Renal cortical epithelial cell (primary cell): ENCODE results near the gene AIF1L. TPM values are rescaled to one million over a fixed set of nuclear protein-coding genes. Genes with fewer than 3 reads are reported as not detected.
A peak's percentile ranks its signal among the peaks of the same experiment; 100 is the strongest.

Source experiments
- DNase-seq: peaks from one replicate; pipeline ENCODE4 v3.0.0-alpha.2; 2011; ENCODE audit warnings: low read depth
- total RNA-seq: library from RNA; depleted of rRNA; stranded (reverse); fragments of >200 nt; gene quantifications from 2 replicates; pipeline ENCODE4 v1.2.3, GENCODE V29; 2014

The AIF1L gene
- total RNA-seq, 1 donor from 2014 or later, result 450 TPM

- no peak for DNase-seq
These were observed 17.6 kb upstream of the AIF1L start for GRCh38 chr9:131078427-131079366.

GRCh38 chr9:131080589-131080988 lies 15.7 kb upstream of the AIF1L start:
- DNase-seq, result peak; percentile 49

GRCh38 chr9:131081868-131082267 lies 14.5 kb upstream of the AIF1L start:
- no peak for DNase-seq

DNA sequence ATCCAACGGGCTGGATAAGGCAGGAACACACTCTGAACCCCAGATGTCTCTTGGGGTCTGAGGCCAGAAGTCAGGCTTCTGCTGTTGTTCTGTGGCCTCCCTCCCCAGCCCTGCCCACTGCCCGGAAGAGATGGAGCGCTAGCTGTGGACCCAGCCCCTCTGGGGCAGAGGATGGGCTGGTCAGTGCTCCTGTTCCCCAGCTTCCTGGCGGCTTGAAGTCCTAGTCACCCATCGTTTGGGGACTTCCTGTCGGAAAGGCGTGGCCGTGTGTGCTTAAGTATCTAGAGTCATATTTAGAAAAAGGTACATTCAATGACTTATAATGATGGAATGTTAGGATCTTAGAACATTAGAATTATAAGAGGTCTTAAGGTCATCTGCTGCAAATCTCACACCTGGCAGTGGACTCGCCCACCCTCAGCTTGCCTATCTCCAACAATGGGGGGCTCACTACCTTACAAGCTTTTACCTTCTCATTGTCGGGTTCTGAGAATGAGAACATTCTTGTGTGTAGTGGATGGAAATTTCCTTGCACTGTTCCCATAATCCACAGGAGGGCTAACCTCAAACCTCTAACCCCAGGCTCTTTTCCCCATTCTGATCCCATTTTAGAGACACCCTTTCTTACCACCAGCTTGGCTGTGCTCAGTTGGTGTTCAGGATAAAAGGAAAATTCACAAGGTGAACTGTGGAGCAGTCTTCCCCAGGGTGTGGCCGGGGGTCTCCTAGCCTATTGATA lies 13.4 kb upstream of the AIF1L start:
- DNase-seq, result no peak

DNA sequence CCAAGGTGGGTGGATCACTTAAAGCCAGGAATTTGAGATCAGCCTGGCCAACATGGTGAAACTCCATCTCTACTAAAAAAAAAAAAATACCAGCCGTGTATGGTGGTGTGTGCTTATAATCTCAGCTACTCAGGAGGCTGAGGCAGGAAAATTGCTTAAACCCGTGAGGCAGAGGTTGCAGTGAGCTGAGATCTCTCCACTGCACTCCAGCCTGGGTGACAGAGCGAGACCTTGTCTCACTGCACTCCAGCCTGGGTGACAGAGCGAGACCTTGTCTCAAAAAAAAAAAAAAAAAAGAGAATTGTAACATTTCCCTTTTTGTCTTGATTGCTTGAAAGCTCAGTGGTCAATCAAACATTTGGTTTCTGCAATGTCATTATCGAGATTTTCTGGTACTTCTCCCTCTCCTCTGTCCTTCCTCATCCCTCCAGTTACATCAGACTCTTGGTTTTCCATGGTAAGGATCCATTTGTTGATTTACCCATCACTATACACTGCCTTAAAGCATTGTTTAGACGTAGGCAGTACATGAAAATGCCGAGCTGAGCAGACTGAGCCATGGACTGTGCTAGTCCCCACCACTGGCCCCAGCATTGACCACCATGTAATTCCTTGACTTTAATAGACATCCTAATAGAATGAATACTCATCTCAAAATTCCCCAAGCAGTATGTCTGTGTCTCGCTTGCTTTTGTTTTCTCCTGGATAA lies 11.5 kb upstream of the AIF1L start:
- DNase-seq, result no peak

GRCh38 chr9:131085370-131086122 lies 10.8 kb upstream of the AIF1L start:
- DNase-seq, result no peak

DNA sequence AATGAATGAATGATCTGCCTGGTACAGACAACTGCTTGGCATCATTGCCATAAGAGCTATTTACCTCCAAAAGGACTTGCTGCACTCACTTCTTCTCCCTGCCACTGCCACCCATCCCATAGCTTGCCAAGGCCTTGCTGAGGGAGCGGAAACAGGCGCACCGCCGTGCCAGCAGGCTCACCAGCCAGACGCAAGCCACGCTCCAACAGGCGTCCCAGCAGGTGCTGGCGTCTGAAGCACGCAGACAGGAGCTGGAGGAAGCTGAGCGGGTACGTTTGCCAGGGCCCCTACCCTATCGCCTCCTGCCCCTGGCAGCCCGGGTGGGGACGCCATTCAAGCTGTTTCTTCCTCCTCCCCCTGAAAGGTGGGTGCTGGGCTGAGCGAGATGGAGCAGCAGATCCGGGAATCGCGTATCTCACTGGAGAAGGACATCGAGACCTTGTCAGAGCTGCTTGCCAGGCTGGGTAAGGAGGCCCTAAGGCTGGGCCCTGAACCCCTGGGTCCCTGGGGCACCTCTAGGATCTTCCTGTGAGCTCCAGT lies 8.9 kb upstream of the AIF1L start:
- no peak for DNase-seq

GRCh38 chr9:131090025-131090787 lies 6.1 kb upstream of the AIF1L start:
- no peak for DNase-seq

GRCh38 chr9:131091352-131091992 lies 4.9 kb upstream of the AIF1L start:
- DNase-seq, result no peak

DNA sequence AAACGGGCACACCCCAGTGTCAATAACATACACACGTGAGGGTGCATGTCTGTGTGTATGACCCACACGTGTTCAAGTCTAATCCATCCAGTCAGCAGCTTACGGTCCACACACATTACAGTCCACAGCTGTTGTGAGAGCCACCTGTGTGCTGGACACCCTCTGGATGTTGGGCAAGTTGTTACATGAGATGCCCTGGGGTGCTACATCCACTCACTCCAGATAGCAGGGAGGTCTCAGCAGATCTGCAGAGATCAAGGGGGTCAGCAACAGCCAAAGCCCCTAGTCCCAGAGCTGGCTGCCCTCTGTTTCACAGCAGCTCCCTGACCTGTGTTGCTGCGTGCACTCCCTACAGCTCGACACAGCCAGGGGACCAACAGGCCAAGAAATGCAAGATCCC lies 4.3 kb upstream of the AIF1L start:
- DNase-seq, result no peak

DNA sequence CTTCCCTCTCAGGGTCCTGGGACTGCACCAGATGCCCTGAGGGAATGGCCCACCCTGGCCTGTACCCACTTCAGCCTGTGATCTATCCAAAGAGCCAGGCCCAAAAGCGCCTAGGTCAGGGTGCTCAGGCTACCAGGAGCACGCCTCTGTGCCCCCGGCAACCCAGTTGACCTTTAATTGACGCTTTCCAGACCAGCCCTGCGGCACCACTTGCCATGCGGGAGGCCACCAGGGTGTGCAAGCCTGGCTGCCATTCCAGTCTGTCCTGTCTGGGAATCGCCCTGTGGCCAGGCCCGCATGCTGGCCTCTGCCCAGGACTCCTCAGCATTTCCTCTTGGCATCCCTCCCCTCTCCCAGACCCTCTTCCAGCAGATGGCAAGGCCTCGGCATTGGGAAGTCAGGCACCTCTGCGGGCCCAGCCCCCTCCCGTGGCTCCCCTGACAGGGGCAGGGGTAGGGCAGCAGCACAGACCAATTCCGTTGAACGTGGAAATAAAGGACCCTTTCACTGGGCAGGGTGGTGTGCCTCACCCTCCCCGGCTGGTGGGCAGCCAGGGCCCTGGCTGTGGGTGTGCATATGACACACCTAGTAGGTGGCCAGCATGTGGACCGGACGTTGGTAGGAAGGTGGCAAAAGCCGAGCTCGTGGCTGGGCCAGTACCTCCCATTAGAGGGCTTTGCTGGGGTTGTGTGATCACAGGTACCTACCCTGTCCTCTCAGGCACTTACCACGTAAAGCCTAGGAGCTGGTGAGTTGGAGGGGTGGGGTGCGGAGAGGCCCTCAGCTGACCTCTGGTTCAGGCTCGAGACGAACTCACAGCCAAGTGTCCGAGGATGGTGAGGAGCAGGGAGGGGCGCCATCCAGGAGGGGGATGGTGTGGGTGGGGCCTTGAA lies 3.5 kb upstream of the AIF1L start:
- DNase-seq, result no peak

DNA sequence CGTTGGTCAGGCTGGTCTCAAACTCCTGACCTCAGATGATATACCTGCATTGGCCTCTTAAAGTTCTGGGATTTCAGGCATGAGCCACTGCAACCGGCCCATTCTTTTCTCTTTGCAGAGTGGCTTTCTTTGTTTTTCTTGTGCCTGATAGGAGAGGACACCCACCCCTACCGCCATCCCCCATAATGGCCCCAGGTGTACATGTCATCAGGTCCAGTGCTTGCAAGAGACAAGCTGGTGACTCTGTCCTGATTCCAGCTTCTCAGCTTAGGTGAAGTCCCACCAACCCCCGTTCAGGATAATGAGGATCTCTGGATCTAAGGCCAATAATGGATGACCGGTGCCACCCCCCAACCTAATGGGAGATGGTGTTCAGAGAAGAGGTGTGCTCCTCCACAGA lies 2.3 kb upstream of the AIF1L start:
- DNase-seq, result no peak

DNA sequence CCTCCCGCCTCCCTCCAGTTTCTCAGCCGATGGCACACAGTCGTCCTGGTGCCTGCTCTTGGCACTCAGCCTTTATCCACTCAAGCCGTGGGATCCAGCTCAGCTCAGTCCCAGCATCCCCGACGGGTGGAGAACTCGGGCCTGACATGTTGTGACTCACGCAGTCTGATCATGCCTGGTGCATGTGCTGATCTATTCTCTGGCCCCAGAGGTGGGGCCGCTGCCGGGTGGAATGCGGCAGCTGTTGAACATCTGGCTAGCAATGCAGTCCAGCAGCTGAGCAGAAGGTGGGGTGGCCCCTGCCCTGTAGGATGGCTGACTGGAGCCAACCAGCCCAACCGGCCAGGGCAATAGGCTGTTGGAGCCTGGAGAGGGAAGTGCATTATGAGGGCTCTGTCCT lies 1.7 kb upstream of the AIF1L start:
- no peak for DNase-seq

DNA sequence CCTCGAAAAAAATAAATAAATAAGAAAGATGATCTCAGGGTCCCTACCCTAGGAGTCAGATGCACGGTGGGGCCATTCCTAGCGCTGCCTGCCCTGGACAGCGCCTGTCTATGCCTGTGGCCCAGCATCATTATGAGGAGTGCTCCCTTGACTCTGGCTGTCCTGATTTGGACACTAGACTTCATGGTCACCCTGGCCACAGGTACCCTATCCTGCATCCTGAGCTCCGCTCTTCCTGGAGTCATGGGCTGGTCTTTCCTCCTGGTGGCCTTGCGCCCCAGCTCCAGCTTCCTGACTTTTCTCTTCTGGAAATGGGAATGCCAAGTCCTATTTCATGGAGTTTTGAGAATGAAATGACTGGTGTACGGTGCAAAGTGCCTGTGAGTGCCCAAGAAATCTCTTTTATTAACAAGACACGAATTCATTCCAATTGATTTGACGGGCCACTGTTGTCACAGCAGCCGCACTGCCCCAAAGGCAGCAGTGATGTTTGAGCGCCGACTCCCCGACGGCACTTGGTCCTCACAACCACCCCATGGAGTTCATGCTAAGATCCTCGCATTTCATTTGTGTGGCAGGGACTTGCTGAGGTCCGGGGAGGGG lies 564 bp upstream of the AIF1L start:
- no peak for DNase-seq

DNA sequence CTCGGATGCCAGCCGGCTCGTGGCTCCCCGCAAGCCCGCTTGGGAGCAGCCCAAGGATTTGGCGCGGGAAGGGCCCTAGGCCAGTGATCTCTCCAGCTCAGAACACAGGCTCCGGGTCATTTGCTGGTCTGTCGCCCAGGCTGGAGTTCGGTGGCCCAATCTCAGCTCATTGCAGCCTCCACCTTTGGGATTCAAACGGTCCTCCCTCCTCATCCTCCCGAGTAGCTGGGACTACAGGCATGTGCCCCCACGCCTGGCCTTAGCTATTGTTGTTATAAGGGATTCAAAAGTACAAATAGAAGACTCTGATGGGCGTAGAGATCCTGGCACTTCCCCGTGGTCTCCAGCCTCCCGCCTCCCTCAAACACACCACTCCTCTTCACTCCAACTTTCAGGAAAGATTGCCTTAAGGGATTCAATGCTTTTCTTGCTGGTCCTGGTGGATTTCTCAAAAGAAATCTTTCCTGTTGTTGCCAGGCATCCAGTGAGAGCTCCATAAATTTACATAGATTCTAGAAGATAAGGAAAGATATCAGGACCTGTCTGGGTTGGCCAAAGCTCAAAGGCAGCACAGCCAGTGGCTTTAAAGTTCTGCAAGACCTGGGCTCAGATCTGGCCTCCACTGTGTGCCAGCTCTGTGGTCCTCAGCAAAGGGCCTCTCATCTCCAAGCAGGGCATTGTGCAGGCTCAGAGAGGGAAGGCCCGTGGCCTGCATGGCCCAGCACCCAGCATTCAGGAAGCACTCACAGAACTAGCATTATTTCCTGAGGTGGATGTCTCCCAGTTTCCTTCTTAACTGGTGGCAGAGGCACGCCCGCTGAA lies 1.0 kb downstream of the AIF1L start:
- no peak for DNase-seq

DNA sequence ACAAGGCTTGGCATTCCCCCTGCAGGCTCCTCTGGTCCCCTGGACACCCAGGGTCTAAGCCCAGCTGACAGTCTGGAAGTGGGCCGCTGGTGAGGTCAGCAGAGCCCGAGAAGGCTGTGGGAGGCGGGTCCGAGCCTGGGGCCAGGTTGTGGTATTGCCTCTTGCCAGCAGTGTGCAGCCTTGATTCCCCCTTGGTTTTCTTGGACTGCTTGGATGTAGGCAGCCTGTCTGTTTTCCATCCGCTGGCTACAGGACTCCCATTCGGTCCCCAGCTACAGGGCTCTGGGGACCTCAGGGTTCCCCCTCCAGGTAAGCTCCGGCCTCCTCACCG lies 1.6 kb downstream of the AIF1L start:
- DNase-seq, result no peak

- no peak for DNase-seq
These were observed 2.2 kb downstream of the AIF1L start for GRCh38 chr9:131098391-131099101.
